ENCODE measurements around the gene MT2A.

The MT2A gene

GRCh38 chr16:56593573-56594291, 14.7 kb upstream of the MT2A start:
- DNase-seq, result no peak

- DNase-seq, result no peak
Measured at GRCh38 chr16:56594292-56594619, 14.1 kb upstream of the MT2A start.

GRCh38 chr16:56600398-56600999, 7.9 kb upstream of the MT2A start:
- no peak for DNase-seq

GRCh38 chr16:56601325-56601724, 7.1 kb upstream of the MT2A start:
- no peak for DNase-seq

GRCh38 chr16:56603589-56603988, 4.8 kb upstream of the MT2A start:
- no peak for DNase-seq

- no peak for DNase-seq
Measured at GRCh38 chr16:56604966-56605365, 3.4 kb upstream of the MT2A start.

- no peak for DNase-seq
Measured at GRCh38 chr16:56605475-56605874, 2.9 kb upstream of the MT2A start.

GRCh38 chr16:56606071-56606475, 2.3 kb upstream of the MT2A start:
- no peak for DNase-seq

GRCh38 chr16:56606476-56607108, 1.8 kb upstream of the MT2A start:
- peak; percentile 55 for DNase-seq

- peak; percentile 59 for DNase-seq
Measured at GRCh38 chr16:56607109-56607618, 1.2 kb upstream of the MT2A start.

GRCh38 chr16:56607675-56608042, 725 bp upstream of the MT2A start:
- no peak for DNase-seq

- no peak for DNase-seq
Measured at GRCh38 chr16:56608876-56609462, 585 bp downstream of the MT2A start.

GRCh38 chr16:56609463-56609921, 1.1 kb downstream of the MT2A start:
- peak; percentile 60 for DNase-seq

GRCh38 chr16:56610017-56610608, 1.7 kb downstream of the MT2A start:
- DNase-seq, result no peak

- DNase-seq, result no peak
Measured at GRCh38 chr16:56610609-56611111, 2.3 kb downstream of the MT2A start.

GRCh38 chr16:56611281-56611833, 3.0 kb downstream of the MT2A start:
- no peak for DNase-seq

- no peak for DNase-seq
Measured at GRCh38 chr16:56613706-56614105, 5.3 kb downstream of the MT2A start.

GRCh38 chr16:56614549-56614991, 6.2 kb downstream of the MT2A start:
- no peak for DNase-seq

GRCh38 chr16:56615353-56615752, 7.0 kb downstream of the MT2A start:
- DNase-seq, result no peak

- DNase-seq, result no peak
Measured at GRCh38 chr16:56616608-56617211, 8.3 kb downstream of the MT2A start.

GRCh38 chr16:56617212-56618085, 9.1 kb downstream of the MT2A start:
- peak; percentile 61 for DNase-seq
